BJ (cell line): ENCODE measurements around the gene RPL37A. TPM values are rescaled to one million over a fixed set of nuclear protein-coding genes. Genes with fewer than 3 reads are reported as not detected.

ENCODE experiments used
- CTCF ChIA-PET: fragments of 350-600 bp; formaldehyde crosslinking; extraction: SDS; loops from one replicate; lab custom pipeline; 2021; ENCODE audit warnings: antibody characterized with exemption, inconsistent platforms; lab: Yijun Ruan, JAX
- POLR2A ChIA-PET: fragments of 300-600 bp; sonication (Branson Sonifier 250); formaldehyde crosslinking; extraction: SDS; loops from one replicate; lab custom pipeline; 2021; ENCODE audit warnings: antibody characterized with exemption; lab: Charles Lee
- DNase-seq: peaks from one replicate; pipeline ENCODE4 v3.0.0-alpha.2; 2011; ENCODE audit warnings: low read depth
- H3K27me3 ChIP-seq: 2 replicates; pipeline ENCODE4 v1.6.0; 2011; ENCODE audit warnings: low read length; ENCODE audit not compliant: control insufficient read depth, insufficient read depth
- H3K36me3 ChIP-seq: 2 replicates; pipeline ENCODE4 v1.5.1; 2011; ENCODE audit warnings: low read length; ENCODE audit not compliant: control insufficient read depth, insufficient read depth
- H3K4me3 ChIP-seq: 2 replicates; pipeline ENCODE4 v1.5.1; 2011; ENCODE audit warnings: low read depth, mild to moderate bottlenecking, control low read depth, low read length
- CTCF ChIP-seq: IDR thresholded peaks from 2 replicates; pipeline ENCODE4 v1.5.1; 2011; ENCODE audit warnings: low read depth, mild to moderate bottlenecking, control low read depth, inconsistent platforms, low read length, moderate library complexity; ENCODE audit not compliant: insufficient read depth
- polyA plus RNA-seq: library from polyadenylated mRNA; depleted of rRNA; stranded (reverse); fragments of >200 nt; gene quantifications from 2 replicates; pipeline ENCODE4 v1.2.3, GENCODE V29; 2011

The RPL37A gene
- polyA plus RNA-seq, 1 experiment: 4,924 TPM

DNA sequence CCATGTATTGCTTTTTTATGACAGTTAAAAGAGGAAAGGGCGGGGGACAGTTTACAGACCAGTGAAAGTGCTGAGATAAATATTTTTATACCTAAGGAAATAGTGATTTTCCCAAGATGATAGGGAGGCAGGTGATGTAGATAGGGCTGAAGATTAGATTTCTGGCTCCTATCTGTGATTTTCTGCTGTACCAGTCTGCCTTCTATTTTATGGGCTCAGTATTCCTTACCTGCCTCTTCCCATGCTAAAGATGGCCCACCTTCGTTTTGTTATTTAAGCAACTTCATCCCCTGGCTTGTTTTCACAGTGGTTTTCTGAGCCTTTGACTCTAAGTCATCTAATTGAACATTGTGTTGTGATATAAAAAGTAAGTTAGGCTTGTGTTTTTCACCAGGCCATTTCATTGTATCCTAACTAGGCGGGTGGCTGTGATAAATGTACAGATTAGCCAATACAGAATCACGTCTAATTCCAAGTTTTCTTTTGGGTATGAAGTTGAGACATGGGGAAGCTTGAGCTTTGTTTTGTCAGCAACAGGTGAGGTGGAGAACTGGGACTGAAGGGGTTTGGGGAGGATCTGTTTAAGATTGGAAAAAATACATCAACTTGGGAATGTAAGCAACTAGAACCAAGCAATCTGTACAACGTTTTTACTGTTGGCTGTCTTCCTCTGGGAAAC is 5.2 kb downstream of the RPL37A start:
- ChIA-PET CTCF (interaction anchor here (0.6 to 6.7 kb wide), 3 partner anchors 13 to 87 kb away, joined by 3 to 51 read pairs (median 3); no protein-coding TSS in a partner anchor), POLR2A (no interaction called here)
- TF ChIP-seq CTCF: no peak
- Histone ChIP-seq H3K36me3 (peaks cover 20% of the 10 kb centered on the region), H3K27me3 (no peaks in the 10 kb centered on the region), H3K4me3 (no peak overlapping the region)
- DNase-seq: no peak

DNA sequence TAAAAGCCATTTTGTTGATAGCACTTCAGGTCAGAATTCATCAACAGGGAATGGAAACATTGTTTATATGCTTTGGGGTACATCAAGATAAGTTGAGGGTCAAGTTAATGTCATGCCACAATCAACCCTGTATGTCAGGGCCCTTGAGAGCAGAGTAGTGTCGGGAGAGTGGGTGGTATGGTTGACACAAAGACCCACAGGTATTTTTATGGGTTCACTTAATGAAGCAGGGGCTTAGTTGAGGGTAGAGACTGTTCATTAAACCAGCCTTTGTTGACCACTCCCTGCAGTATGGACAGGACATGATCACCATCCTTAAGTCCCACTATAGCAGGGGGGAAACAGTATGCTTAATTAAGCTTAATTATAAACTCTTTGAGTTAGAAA is 5.7 kb downstream of the RPL37A start:
- ChIA-PET POLR2A (interaction anchor here (1.0 kb wide), 1 partner anchor 289 kb away, joined by 5 read pairs; no protein-coding TSS in a partner anchor), CTCF (interaction anchor here (6.7 kb wide), 1 partner anchor 15 kb away, joined by 51 read pairs; no protein-coding TSS in a partner anchor)
- Histone ChIP-seq H3K36me3 (peaks cover 20% of the 10 kb centered on the region), H3K4me3 (no peak overlapping the region), H3K27me3 (no peaks in the 10 kb centered on the region)
- DNase-seq: no peak
- TF ChIP-seq CTCF: no peak

- POLR2A ChIA-PET: interaction anchor here (0.9 to 1.0 kb wide), 2 partner anchors 36 to 290 kb away, joined by 3 to 5 read pairs; no protein-coding TSS in a partner anchor
- DNase-seq: no peak
These were observed 6.8 kb downstream of the RPL37A start for GRCh38 chr2:216505133-216506106.

GRCh38 chr2:216507220-216508160 is 8.8 kb downstream of the RPL37A start:
- POLR2A ChIA-PET: interaction anchor here (0.6 to 0.7 kb wide), 3 partner anchors 9 to 1032 kb away, joined by 3 read pairs; partner anchors contain the start of gene RPL37A

More at GRCh38 chr2:216505133-216506106, 6.8 kb downstream of the RPL37A start:
- Histone ChIP-seq H3K36me3 (peaks cover 14% of the 10 kb centered on the region), H3K4me3 (no peak overlapping the region), H3K27me3 (no peaks in the 10 kb centered on the region)
- no peak for TF ChIP-seq CTCF
- CTCF ChIA-PET: interaction anchor here (1.1 to 6.7 kb wide), 2 partner anchors 14 to 155 kb away, joined by 3 to 51 read pairs; no protein-coding TSS in a partner anchor

More at GRCh38 chr2:216507220-216508160, 8.8 kb downstream of the RPL37A start:
- CTCF ChIA-PET: interaction anchor here (1.1 to 6.7 kb wide), 3 partner anchors 12 to 158 kb away, joined by 3 to 51 read pairs (median 8); no protein-coding TSS in a partner anchor
- Histone ChIP-seq H3K36me3 (peaks cover 10% of the 10 kb centered on the region), H3K27me3 (no peaks in the 10 kb centered on the region), H3K4me3 (no peak overlapping the region)
- DNase-seq: no peak
- TF ChIP-seq CTCF: no peak
